OCI-M1 (cell line): Measurements from ENCODE around the gene C3orf70.

Experiments
- DNase-seq: peaks from one replicate; lab custom pipeline; 2025; lab: John Stamatoyannopoulos, UW

The C3orf70 gene, protein sequence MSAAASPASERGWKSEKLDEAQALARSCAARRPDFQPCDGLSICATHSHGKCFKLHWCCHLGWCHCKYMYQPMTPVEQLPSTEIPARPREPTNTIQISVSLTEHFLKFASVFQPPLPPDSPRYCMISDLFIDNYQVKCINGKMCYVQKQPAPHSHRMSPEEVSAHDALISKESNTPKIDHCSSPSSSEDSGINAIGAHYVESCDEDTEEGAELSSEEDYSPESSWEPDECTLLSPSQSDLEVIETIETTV

DNA sequence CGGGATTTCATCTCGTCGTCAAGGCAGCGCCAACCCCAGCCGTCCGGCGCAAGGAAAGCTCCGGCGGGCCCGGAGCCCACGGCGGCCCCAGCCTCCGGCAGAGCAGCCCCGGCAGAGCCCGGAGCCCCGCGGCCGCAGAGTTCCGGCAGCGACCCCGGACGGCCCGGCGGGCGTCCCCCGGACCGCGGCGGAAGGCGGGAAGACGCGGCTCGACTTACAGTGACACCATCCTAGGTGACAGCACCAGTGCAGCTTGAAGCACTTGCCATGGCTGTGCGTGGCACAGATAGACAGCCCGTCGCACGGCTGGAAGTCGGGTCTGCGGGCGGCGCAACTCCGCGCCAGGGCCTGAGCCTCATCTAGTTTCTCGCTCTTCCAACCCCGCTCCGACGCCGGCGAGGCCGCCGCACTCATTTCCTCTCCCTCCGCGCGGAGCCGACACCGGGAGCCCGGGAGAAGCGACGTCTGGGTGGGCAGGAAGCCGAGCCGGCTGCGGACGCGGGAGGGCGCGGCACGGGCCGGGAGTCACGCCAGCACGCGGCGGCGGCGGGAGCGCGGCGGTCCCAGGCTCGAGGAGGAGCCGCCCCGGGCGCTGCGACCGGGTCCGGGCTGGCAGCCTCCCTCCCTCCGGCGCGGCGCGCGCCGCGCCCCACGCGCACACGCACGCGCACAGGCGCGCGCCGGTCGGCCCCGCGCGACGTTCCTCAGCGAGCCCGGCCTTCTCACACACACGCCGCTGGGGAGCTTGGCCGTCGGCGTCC, at the start of gene C3orf70:
Gene C3orf70 (minus strand): TSS at position 651 of the 761 bp plus-strand sequence. CDS start 237 bp downstream, at position 414.
- no peak for DNase-seq

GRCh38 chr3:185200639-185201038, 47.8 kb upstream of the C3orf70 start:
- no peak for DNase-seq

DNA sequence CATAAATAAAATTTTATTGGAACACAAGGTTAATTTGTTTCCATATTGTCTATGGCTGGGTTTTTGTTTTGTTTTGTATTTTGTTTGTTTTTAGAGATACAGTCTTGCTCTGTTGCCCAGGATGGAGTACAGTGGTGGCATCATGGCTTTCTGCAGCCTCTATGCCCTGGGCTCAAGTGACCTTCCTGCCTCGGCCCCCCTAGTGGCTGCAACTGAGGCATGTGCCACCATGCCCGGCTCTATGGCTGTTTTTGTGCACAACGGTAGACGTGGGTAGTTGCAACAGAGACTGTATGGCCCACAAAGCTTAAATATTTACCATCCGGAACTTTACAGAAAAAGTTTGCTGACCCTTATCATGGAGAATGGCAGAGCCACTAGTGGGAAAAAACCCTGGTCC, 46.8 kb upstream of the C3orf70 start:
- no peak for DNase-seq

DNA sequence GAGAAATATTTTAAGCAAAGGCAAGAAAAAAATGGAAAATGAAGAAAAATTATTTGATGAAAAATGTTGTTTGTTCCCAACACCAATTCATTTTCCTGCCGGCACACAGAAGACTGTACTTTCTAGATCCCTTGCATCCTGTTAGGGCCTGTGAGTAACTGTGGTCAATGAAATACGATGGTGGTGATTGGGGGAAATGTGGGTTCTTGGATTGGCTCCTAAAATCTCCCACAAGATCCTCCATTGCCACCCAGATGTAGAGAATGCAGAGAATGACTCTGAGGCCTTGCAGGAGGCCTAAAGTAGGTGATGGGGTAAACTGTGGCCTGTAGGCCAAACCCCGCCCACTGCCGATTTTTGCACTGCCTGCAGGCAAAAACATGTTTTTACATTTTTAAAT, 46.3 kb upstream of the C3orf70 start:
- DNase-seq: no peak

DNA sequence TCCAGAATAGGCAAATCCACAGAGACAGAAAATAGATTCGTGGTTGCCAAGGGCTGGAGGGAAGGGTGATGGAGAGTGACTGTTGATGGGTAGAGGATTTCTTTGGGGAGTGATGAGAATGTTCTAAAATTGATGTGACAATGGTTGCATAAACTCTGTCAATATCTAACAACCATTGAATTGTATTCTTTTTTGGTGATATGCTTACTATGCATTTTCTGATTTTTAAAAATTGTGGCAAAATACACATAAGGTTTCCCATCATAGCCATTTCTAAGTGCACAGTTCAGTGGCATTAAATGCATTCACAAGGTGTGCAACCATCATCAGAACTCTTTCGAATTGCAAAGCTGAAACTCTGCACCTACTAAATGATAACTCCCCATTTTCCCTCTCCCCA, 44.2 kb upstream of the C3orf70 start:
- DNase-seq: no peak

GRCh38 chr3:185195652-185196051, 42.8 kb upstream of the C3orf70 start:
- DNase-seq: no peak

DNA sequence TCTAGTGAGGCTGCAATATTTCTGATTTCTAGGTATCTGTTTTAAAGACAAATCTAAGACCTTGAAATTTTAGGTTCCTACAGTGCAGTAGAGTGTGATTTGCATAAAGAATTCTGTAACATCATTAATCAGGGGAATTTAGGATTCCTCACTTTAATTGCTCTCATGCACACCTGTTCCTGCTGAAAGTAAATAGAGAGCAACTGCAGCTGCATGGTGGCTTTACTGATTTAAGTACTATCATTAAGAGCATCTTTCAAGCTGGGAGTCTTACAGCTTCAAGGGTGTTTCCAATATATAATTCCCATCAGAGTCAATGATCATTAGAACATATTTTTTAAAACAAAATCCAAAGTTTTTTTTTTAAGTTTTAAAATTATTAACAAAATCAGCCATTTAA, 36.0 kb upstream of the C3orf70 start:
- no peak for DNase-seq

GRCh38 chr3:185187391-185187790, 34.5 kb upstream of the C3orf70 start:
- DNase-seq: no peak

- DNase-seq: peak; percentile 61
Observed at GRCh38 chr3:185176750-185177359, 24.0 kb upstream of the C3orf70 start.

DNA sequence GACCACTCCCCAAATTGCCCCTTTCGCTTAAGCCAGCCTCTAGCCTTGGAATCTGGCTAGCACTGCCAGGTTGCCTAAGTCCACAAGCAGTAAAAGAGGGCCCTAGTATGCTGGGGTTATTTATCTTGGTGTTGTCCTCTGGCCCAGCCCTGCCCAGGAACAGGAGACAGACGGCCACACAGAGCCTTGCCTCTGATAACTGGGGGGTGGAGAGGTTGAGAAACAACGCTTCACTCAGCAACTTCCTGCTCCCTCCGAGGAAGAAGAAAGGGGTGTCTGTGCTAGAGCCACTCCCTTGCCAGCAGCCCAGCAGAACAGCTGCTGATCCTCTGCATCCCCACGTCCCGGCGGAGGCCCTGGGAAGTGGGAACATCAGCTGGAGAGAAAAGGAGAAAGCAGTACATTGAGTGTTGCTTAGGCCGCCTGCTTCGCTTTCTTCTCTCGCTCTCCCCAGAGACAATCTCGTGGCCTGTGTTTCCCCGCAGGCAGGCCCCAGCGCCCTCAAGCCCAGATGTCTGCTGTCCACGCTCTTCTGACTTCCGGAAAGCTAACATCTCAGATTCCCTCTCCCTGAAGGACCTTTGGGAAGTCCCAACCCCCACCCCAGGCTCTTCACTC, 22.6 kb upstream of the C3orf70 start:
- DNase-seq: peak; percentile 65

DNA sequence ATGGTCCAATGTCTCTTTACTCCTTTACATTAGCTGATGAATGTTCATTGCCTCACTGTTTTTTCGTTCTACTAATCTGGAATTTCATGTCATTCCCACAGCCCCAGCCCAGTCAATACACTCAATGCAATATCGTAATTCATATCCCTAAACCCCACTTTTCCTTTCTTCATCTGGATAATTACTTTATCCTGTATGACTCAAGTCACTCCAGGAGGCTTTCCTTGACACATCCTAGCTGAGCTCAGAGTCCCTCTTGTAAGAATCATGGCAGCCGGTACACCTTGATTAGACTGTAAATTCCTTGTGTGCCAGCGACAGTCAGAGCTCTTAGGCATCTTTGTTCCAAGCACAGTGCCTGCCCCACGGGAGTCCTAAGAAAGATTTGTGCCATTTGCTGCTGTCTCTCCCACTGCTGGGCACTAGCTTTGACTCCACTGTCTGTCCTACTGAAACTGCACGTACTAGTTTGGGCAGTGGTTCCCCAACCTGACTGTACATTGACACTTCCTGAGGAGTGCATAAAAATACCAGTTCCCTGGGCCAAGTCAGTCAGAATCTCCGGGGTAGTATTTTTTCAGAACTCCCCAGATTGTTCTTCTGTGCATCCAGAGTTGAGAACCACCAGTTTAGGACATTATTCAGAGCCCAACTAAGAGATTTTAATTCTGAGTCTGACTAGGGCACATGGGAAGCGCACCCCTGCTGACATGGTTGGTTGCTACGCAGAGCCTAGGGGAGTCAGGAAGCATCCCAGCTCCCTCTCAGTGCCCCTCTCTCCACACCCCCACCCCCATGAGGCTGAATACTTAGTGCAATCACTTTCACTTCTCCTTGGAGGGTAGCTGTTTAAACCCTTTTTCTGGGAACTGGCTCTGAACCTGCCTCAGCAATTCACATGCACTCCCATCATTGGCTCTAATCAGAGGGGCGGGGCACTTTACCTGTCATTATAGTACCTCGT, 19.5 kb upstream of the C3orf70 start:
- no peak for DNase-seq

- no peak for DNase-seq
Observed at GRCh38 chr3:185164428-185165217, 11.8 kb upstream of the C3orf70 start.

- DNase-seq: no peak
Observed at GRCh38 chr3:185162634-185163033, 9.8 kb upstream of the C3orf70 start.

DNA sequence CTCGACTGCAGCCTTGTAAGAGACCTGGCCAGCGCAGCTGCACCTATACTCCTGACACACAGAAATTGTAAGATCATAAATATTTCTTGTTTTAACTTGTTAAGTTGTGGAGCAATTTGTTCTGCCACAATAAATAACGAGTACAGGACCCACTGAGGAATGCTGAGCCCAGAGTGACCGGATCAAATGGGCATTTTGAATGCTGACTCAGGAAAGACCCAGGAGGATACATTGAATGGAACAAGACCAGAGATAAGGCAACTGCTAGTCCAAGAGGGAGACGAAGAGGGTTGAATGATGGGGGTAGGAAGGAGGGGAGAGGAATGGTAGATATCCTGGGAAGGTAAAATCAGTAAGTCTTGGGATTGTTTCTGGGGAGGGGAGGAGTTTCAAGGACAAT, 8.9 kb upstream of the C3orf70 start:
- no peak for DNase-seq

- DNase-seq: no peak
Observed at GRCh38 chr3:185157347-185157746, 4.5 kb upstream of the C3orf70 start.

- DNase-seq: no peak
Observed at GRCh38 chr3:185155678-185156077, 2.8 kb upstream of the C3orf70 start.

DNA sequence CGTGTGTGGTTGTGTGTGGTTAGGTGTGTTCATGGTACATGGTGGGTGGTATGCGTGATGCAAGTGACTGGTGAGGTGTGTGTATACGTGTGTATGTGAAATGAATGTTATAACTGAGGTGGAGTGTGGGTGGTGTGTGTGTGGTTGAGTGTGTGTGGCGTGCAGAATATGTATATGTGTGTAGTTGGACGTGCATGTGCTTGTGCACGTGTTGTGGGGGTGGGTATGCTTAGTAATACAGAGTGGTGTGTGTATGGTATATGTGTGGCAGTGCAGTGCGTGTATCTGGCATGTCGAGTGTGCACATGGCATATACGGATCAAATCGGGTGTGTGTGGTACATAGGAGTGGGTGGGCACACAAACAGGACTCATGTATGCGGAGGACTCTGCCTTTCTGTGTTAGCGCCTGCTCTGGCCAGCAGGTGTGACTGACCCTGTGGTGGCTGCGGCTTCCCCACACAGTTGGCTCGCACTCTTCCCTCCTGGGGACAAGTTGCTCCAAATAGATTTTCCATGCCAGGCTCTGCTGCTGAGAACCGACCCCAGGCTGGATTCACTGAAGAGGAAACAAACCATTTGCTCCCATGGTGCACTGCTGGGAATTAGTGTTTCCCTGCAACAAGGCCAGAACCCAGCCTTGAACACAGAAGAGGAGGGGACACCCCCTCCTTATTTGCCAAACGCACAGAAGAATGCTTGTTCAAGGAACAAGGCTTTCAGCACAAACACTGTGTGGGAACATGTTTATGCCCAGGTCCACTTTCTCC, 1.2 kb upstream of the C3orf70 start:
- no peak for DNase-seq

GRCh38 chr3:185153171-185153771, 411 bp upstream of the C3orf70 start:
- DNase-seq: no peak

DNA sequence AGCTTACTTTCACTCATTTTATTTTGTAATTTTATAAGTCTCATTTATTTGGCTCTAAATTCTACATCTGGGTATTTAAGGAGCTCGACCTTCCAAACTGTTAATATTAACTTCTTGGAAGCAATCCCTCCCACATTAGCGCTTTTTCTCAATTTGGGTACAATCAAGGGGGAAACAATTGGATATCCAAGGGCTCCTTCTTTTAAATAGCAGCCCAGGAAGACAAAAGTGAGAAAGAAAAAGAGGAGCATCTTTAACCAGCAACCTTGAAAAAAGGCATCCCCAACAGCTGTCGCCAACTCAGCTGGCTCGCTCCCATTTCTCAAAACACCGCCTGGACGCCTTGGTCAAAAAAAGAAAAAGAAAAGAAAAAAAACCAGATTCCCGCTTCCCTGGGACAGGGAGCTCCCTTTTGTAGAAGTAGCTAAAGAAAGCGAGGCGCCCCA, 873 bp downstream of the C3orf70 start:
- DNase-seq: no peak
